Activated T-cell treated with anti-CD3 and anti-CD28 coated beads, Interleukin-2, amount 50 U/mL, for 24 hours (primary cell): ENCODE measurements around the gene OR2T3.
"Not testable (repeated sequence)": the region's sequence is repeated elsewhere in the genome, so short reads cannot be mapped to it uniquely, and the experiment has no call there.

Source experiments
- DNase-seq: peaks from one replicate; pipeline ENCODE4 v3.0.0-alpha.2; 2020
- H3K27ac Mint-ChIP-seq: 2 replicates; pipeline ENCODE4 v1.8.0; 2020; ENCODE audit warnings: mild to moderate bottlenecking, mixed read lengths
- H3K27me3 Mint-ChIP-seq: 2 replicates; pipeline ENCODE4 v1.8.0; 2020; ENCODE audit warnings: mixed read lengths
- H3K36me3 Mint-ChIP-seq: 2 replicates; pipeline ENCODE4 v1.8.0; 2020; ENCODE audit warnings: low read depth, mixed read lengths
- H3K4me1 Mint-ChIP-seq: 2 replicates; pipeline ENCODE4 v1.8.0; 2020; ENCODE audit warnings: low read depth, mixed read lengths
- H3K4me3 Mint-ChIP-seq: 2 replicates; pipeline ENCODE4 v1.8.0; 2020; ENCODE audit warnings: mild to moderate bottlenecking, moderate library complexity, mixed read lengths
- H3K9me3 Mint-ChIP-seq: 2 replicates; pipeline ENCODE4 v1.8.0; 2020; ENCODE audit warnings: mixed read lengths

OR2T3 gene, protein sequence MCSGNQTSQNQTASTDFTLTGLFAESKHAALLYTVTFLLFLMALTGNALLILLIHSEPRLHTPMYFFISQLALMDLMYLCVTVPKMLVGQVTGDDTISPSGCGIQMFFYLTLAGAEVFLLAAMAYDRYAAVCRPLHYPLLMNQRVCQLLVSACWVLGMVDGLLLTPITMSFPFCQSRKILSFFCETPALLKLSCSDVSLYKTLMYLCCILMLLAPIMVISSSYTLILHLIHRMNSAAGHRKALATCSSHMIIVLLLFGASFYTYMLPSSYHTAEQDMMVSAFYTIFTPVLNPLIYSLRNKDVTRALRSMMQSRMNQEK

DNA sequence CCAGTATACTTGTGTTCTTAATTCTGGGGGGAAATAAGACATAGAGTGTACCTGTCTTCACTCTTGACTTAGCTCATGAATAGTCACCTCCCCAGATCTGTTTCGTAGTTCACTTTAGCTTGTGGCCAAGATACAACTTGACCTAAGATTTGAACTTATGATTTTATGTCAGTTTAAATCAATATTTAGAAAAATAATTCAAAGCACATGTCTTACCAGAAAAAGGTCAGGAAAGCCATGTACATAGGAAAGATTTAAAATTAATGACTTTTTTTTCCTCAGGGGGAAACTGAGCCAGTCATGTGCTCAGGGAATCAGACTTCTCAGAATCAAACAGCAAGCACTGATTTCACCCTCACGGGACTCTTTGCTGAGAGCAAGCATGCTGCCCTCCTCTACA, at the start of gene OR2T3:
Gene OR2T3 (plus strand): TSS at position 301 of the 400 bp plus-strand sequence. CDS start 0 bp downstream, at position 301.
- not testable (repeated sequence) for H3K27ac Mint-ChIP-seq, H3K36me3 Mint-ChIP-seq, H3K27me3 Mint-ChIP-seq, H3K4me1 Mint-ChIP-seq, H3K9me3 Mint-ChIP-seq, DNase-seq, H3K4me3 Mint-ChIP-seq

DNA sequence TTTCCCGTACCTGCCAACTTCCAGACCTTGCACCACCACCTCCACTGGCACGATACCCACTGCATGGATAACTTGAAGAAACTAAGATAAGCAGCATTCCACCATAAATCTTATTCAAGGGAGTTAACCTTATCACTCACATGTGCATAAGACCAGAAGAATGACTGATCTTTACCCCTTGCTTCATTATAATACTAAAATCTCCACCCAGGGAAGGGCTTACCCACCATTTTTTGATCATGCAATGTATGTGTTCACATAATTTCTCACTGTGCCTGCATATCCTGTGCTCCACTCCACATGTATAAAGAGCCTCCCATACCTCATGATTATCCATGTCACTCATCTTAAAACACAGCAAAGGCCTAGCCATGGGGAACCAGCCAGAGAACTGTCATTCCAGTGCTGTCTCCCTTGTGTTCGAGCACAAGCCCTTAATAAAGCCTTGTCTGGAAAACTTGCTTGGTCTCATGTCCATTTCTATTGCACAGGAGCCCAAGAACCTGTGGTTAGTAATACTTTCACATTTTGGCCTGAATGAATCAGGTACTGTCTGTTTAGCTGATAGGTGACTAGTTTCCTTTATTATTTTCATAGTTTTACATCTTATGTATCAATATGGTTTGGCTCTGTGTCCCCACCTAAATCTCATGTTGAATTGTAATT, 45.5 kb upstream of the OR2T3 start:
- not testable (repeated sequence) for H3K36me3 Mint-ChIP-seq, H3K4me3 Mint-ChIP-seq, H3K27ac Mint-ChIP-seq, H3K27me3 Mint-ChIP-seq, H3K4me1 Mint-ChIP-seq, DNase-seq
- peaks cover 14% of the 10 kb centered on the region for H3K9me3 Mint-ChIP-seq

DNA sequence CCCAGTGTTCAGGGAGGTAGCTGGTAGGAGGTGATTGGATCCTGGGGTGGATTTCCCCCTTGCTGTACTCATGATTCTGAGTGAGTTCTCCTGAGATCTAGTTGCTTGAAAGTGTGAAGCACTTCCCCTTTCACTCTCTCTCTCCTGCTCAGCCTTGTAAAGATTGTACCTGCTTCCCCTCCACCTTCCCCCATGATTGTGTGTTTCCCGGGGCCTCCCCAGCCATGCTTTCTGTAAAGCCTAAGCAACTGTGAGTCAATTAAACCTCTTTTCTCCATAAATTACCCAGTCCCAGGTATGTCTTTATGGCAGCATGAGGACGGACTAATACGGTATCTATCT, 45.0 kb upstream of the OR2T3 start:
- not testable (repeated sequence) for H3K4me1 Mint-ChIP-seq, H3K27ac Mint-ChIP-seq, H3K27me3 Mint-ChIP-seq, H3K4me3 Mint-ChIP-seq, DNase-seq, H3K36me3 Mint-ChIP-seq, H3K9me3 Mint-ChIP-seq

DNA sequence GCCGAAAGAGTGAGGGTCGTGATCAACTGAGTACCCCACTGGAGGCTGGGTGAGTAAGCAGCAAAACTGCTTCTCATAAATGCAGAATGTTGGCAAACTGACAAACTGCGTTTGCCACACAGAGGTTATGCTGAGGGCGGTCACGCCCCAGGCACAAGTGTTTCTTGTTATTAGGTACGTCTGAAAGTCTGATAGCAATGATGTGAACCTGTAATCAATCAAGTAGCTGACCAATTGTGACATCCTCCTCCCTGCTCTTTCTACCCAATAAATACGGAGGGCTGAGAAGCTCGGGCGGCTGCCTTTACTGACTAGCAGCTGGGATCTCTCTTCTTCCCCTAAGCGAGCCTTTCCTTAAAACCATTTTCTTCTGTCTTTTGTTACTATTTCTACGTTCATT, 41.5 kb upstream of the OR2T3 start:
- not testable (repeated sequence) for H3K4me1 Mint-ChIP-seq, H3K4me3 Mint-ChIP-seq, H3K27me3 Mint-ChIP-seq, H3K36me3 Mint-ChIP-seq, DNase-seq, H3K27ac Mint-ChIP-seq, H3K9me3 Mint-ChIP-seq

GRCh38 chr1:248432201-248432600, 41.0 kb upstream of the OR2T3 start:
- not testable (repeated sequence) for H3K27ac Mint-ChIP-seq, H3K9me3 Mint-ChIP-seq, H3K4me3 Mint-ChIP-seq, H3K27me3 Mint-ChIP-seq, DNase-seq, H3K36me3 Mint-ChIP-seq, H3K4me1 Mint-ChIP-seq

DNA sequence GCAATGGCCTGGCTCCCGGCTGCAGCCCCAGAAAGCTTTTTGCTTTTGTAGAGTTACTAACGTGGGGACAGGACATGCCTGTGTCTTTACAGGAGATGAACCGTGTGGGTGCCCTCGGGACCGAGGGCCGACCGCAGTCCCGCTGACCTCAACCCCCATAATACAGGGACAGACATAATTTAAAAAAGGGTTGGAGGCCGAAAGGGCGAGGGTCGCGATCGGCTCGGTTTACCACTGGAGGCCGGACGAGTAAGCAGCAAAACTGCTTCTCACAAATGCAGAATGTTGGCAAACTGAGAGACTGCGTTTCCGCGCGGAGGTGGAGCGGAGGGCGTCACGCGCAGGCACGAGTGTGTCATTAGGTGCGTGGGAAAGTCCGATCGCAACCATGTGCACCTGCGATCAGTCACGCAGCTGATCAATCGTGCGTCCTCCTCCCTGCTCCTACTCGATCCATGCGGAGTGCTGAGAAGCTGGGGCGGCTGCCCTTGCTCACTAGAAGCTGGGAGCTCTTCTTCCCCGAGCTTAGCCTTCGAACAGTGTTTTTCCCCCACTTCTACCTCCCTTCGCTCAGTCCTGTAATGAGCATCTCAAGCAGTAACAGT, 39.2 kb upstream of the OR2T3 start:
- not testable (repeated sequence) for H3K27me3 Mint-ChIP-seq, DNase-seq, H3K36me3 Mint-ChIP-seq, H3K9me3 Mint-ChIP-seq, H3K27ac Mint-ChIP-seq, H3K4me1 Mint-ChIP-seq, H3K4me3 Mint-ChIP-seq

GRCh38 chr1:248434913-248435312, 38.2 kb upstream of the OR2T3 start:
- not testable (repeated sequence) for H3K4me3 Mint-ChIP-seq, H3K9me3 Mint-ChIP-seq, H3K36me3 Mint-ChIP-seq, H3K4me1 Mint-ChIP-seq, H3K27me3 Mint-ChIP-seq, H3K27ac Mint-ChIP-seq, DNase-seq

DNA sequence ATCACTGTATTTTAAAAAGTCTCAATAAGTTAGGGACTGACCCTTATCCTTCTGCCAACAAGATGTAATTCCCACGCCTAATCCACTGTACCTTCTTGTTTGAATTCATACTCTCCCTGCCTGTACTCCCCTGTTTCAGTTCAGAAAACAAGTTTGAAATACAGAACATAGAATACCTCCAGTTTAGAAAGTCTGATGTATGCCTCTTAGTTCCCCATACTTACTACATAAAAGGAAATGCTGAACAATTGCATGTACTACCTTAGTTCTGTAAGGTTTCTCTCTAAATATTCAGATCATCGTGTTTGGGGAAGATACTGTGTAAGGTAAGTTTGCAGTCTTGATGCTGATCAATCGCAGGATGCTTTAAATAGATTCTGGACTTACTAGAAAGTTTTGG, 36.8 kb upstream of the OR2T3 start:
- not testable (repeated sequence) for H3K27me3 Mint-ChIP-seq, H3K4me1 Mint-ChIP-seq, H3K36me3 Mint-ChIP-seq, H3K27ac Mint-ChIP-seq, H3K4me3 Mint-ChIP-seq, H3K9me3 Mint-ChIP-seq, DNase-seq

DNA sequence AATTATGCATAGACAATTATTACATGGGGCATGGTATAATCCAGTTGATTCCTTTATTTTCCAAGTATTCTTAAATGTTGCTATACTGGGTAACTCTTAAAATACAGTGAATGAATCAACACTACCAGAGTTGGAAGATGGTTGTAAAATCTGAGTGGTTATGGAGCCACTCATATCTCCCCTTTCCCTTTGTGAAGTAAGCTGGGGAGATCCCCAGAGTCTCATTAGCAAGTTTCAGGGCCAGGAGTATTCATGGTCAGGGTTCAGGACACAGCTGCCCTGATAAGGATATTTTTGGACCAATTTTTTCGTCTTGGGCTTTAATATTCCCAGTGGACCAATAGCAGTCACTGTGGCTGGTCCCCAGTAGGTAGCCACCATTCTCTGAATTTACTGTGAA, 34.5 kb upstream of the OR2T3 start:
- H3K4me1 Mint-ChIP-seq, H3K27ac Mint-ChIP-seq, DNase-seq, H3K4me3 Mint-ChIP-seq, H3K27me3 Mint-ChIP-seq, H3K36me3 Mint-ChIP-seq, H3K9me3 Mint-ChIP-seq: not testable (repeated sequence)

- not testable (repeated sequence) for H3K36me3 Mint-ChIP-seq, H3K4me3 Mint-ChIP-seq, H3K27me3 Mint-ChIP-seq, DNase-seq, H3K4me1 Mint-ChIP-seq, H3K9me3 Mint-ChIP-seq, H3K27ac Mint-ChIP-seq
Measured at GRCh38 chr1:248439283-248439682, 33.9 kb upstream of the OR2T3 start.

DNA sequence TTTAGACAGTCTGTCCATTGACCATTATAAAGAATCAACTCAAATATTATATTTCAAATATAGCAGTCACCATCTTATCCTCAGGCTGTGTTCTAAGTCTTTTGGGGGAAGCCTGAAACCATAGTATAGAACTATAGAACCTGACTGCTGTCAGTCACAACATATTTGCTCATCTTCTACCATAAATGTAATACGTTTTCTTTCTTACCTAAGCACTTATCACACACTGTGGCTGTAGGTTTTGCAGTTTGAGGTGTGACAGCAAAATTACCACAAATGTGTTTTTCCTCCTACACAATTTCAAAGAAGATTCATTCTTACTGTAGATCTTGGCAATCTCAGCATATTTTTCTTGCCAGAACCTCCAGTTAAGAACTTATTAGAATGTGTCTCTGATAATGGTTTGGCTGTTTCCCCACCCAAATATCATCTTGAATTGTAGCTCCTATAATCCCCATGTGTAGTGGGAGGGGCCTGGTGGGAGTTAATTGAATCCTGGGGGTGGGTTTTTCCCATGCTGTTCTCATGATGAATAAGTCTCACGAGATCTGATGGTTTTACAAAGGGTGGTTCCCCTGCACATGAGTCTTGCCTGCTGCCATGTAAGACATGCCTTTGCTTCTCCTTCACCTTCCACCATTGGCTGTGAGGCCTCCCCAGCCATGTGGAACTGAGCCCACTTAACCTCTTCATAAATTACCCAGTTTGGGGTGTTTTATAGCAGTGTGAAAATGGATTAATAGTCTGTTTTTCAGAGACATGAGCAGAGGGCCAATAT, 30.5 kb upstream of the OR2T3 start:
- H3K4me3 Mint-ChIP-seq, H3K4me1 Mint-ChIP-seq, H3K27me3 Mint-ChIP-seq, H3K27ac Mint-ChIP-seq, H3K36me3 Mint-ChIP-seq, DNase-seq, H3K9me3 Mint-ChIP-seq: not testable (repeated sequence)

DNA sequence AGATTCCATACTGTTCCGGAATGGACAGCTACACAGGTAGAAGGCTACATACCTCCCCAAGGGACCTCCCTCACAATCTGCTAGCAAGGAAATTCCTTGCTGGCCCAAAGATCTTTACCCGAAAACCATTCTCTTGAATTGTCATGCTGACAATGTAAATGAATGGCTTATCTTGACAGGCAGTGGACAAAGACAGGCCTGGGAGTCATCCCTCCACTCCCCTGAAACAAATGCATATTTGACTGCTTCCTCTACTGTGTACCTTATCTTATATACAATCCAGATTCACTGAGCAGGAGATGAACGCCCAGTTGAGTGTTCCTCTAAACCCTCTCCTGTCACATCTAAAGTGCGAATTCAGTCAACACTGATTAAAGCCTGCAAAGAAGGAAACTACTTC, 28.5 kb upstream of the OR2T3 start:
- H3K36me3 Mint-ChIP-seq, H3K27ac Mint-ChIP-seq, H3K4me1 Mint-ChIP-seq, DNase-seq, H3K9me3 Mint-ChIP-seq, H3K27me3 Mint-ChIP-seq, H3K4me3 Mint-ChIP-seq: not testable (repeated sequence)

DNA sequence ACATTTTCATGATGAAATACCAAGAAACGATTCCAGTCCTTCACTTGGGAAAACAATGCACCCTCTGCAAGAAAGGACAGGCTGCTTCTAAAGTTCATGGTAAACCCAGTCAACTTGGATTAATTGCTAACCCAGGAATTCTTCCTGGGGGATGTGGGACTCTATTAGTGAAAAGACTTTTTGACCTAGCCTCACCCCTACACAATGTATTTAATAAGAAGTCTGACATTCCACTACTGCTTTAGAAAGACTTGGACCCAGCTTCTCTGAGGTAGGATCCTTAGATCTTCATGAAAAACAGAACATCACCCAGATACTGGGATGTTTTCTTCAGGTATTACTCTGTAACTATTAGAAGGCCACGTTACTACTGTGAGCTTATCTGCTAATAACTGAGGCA, 27.8 kb upstream of the OR2T3 start, which contains the start of gene OR2T2:
Gene OR2T2 (plus strand): TSS at position 239 of the 400 bp plus-strand sequence. CDS start 7,161 bp downstream, outside the sequence.
- DNase-seq, H3K27me3 Mint-ChIP-seq, H3K4me1 Mint-ChIP-seq, H3K4me3 Mint-ChIP-seq, H3K36me3 Mint-ChIP-seq, H3K9me3 Mint-ChIP-seq, H3K27ac Mint-ChIP-seq: not testable (repeated sequence)

GRCh38 chr1:248448409-248449074, 24.6 kb upstream of the OR2T3 start:
- H3K9me3 Mint-ChIP-seq, H3K36me3 Mint-ChIP-seq, H3K4me3 Mint-ChIP-seq, H3K4me1 Mint-ChIP-seq, DNase-seq, H3K27me3 Mint-ChIP-seq, H3K27ac Mint-ChIP-seq: not testable (repeated sequence)
